ENCODE measurements around the gene ITM2A.

DNA sequence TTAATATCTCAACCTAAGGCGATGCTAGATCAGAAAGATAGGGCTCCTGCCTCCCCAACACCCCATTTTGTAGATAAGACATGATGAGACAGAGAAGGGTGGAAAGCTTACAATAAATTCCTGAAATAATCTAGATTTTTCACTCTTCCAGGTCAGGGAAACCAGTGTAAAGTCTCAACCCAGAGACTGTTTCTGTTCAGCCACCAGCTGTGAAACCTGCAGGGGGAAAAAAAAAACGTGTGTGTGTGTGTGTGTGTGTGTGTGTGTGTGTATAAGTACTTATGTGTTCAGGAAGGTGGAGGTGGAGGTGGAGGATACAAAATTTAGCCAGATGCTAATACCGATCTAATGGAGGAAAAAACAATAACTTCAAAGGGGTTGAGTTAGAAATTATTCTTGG, 773 bp upstream of the ITM2A start:
- TF ChIP-seq, protein P1, sequence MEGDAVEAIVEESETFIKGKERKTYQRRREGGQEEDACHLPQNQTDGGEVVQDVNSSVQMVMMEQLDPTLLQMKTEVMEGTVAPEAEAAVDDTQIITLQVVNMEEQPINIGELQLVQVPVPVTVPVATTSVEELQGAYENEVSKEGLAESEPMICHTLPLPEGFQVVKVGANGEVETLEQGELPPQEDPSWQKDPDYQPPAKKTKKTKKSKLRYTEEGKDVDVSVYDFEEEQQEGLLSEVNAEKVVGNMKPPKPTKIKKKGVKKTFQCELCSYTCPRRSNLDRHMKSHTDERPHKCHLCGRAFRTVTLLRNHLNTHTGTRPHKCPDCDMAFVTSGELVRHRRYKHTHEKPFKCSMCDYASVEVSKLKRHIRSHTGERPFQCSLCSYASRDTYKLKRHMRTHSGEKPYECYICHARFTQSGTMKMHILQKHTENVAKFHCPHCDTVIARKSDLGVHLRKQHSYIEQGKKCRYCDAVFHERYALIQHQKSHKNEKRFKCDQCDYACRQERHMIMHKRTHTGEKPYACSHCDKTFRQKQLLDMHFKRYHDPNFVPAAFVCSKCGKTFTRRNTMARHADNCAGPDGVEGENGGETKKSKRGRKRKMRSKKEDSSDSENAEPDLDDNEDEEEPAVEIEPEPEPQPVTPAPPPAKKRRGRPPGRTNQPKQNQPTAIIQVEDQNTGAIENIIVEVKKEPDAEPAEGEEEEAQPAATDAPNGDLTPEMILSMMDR (IDR thresholded peaks at IDR 0.05): no peak
- TF ChIP-seq EZH2 (IDR thresholded peaks at IDR 0.05; ENCODE audit: borderline replicate concordance, insufficient read depth, low read depth, low read length, poor library complexity, severe bottlenecking): no peak
